Breast epithelium (tissue), 3 donors: ENCODE measurements around the gene RNF126.

Experiments
- POLR2A ChIP-seq: fragments of 450-650 bp; IDR thresholded peaks from one replicate; pipeline ENCODE4 v1.6.1; 2016; ENCODE audit warnings: antibody characterized with exemption, mild to moderate bottlenecking, moderate library complexity
- TF ChIP-seq, protein P1 (sequence below), 3 donors: fragments of 450-650 bp; IDR thresholded peaks; one replicate each; pipeline ENCODE4 v1.5.1; 2016 to 2017; ENCODE audit warnings: antibody characterized with exemption in 3 of 3, mild to moderate bottlenecking in 3 of 3, moderate library complexity in 3 of 3

DNA sequence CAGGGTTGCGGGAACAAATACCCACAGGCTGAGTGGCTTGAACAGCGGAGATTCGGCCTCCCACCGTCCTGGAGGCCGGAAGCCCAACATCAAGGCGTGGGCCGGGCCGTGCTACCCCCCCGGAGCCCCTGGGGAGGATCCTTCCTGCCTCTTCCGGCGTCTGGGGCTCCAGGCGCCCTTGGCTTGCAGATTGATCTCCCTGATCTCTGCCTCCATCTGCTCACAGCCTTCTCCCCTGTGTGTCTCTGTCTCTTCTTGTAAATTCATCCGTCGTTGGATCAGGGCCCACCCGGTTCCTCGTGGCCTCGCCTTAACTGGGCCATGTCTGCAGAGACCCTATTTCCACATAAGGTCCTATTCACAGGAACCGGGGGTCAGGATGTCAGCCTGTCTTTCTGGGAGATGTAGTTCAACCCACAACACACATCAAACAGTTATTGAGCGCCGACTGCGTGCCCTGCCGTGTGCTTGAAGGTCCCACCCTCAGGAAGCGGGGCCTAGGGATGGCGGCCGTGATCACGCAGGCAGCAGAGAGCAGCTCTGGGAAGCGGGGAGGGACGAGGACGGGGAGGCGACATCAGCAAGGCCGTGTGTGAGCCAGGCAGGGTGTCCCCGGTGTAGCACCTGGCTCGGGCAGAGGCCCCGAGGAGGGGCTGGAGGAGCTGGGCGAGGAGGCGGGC is 52.1 kb downstream of the RNF126 start:
- TF ChIP-seq POLR2A = no peak
- TF ChIP-seq, protein P1, sequence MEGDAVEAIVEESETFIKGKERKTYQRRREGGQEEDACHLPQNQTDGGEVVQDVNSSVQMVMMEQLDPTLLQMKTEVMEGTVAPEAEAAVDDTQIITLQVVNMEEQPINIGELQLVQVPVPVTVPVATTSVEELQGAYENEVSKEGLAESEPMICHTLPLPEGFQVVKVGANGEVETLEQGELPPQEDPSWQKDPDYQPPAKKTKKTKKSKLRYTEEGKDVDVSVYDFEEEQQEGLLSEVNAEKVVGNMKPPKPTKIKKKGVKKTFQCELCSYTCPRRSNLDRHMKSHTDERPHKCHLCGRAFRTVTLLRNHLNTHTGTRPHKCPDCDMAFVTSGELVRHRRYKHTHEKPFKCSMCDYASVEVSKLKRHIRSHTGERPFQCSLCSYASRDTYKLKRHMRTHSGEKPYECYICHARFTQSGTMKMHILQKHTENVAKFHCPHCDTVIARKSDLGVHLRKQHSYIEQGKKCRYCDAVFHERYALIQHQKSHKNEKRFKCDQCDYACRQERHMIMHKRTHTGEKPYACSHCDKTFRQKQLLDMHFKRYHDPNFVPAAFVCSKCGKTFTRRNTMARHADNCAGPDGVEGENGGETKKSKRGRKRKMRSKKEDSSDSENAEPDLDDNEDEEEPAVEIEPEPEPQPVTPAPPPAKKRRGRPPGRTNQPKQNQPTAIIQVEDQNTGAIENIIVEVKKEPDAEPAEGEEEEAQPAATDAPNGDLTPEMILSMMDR (IDR thresholded peaks at IDR 0.05) = no peak
